Body of pancreas (tissue), 4 donors: ENCODE results near the gene EPB41. TPM values are rescaled to one million over a fixed set of nuclear protein-coding genes. Genes with fewer than 3 reads are reported as not detected.
"Not testable (repeated sequence)": the region's sequence is repeated elsewhere in the genome, so short reads cannot be mapped to it uniquely, and the experiment has no call there.

Experiments
- ATAC-seq: fragments of 150-250 bp; one replicate; pipeline ENCODE4 v1.9.1; 2016
- DNase-seq, 4 donors: peaks; one replicate each; pipeline ENCODE4 v3.0.0-alpha.2; 2019
- H3K27ac ChIP-seq, 4 donors: fragments of 200-600 bp; sonication (generic); 1 replicate in 3 of 4; 2 replicates in 1 of 4; pipeline versions ENCODE4 v1.5.1 to v1.6.1; 2016 to 2019; ENCODE audit warnings: mild to moderate bottlenecking in 1 of 4, mixed read lengths in 1 of 4, moderate library complexity in 1 of 4
- H3K27me3 ChIP-seq, 2 donors: fragments of 200-600 bp; sonication (generic); one replicate each; pipeline ENCODE4 v1.6.0; 2016; ENCODE audit warnings: mild to moderate bottlenecking in 1 of 2
- H3K36me3 ChIP-seq, 2 donors: fragments of 200-600 bp; sonication (generic); replicated peaks in 1 of 2; 2 replicates each; pipeline ENCODE4 v1.5.1; 2016; ENCODE audit warnings: low read depth in 2 of 2; ENCODE audit not compliant: insufficient read depth in 1 of 2
- H3K4me1 ChIP-seq: fragments of 200-600 bp; sonication (generic); one replicate; pipeline ENCODE4 v1.6.0; 2016
- H3K4me3 ChIP-seq, 2 donors: fragments of 200-600 bp; sonication (generic); 1 replicate in 1 of 2; 2 replicates in 1 of 2; pipeline ENCODE4 v1.5.1; 2016 to 2019
- H3K9me3 ChIP-seq, 3 donors: fragments of 200-600 bp; sonication (generic); 1 replicate in 2 of 3; 2 replicates in 1 of 3; pipeline ENCODE4 v1.5.1; 2016
- POLR2A ChIP-seq, 3 donors: fragments of 450-650 bp; IDR thresholded peaks; one replicate each; pipeline ENCODE4 v1.6.1; 2016; ENCODE audit warnings: antibody characterized with exemption in 3 of 3, mild to moderate bottlenecking in 2 of 3
- WGBS, 2 donors: methylation state at CpG; one replicate each; pipeline ENCODE4 v1.1.5; 2017; 5-methylcytosine and 5-hydroxymethylcytosine counted together
- intact Hi-C: fragments of 100-400 bp; cut with DNase I; formaldehyde crosslinking; loops from one replicate; pipeline ENCODE4 v1.15.1; 2023
- total RNA-seq, 2 donors: library from RNA; depleted of rRNA; stranded (reverse); fragments of >200 nt; gene quantifications; one replicate each; pipeline ENCODE4 v1.1.0, GENCODE V29; 2016
- TF ChIP-seq, protein P1 (sequence below), 7 experiments: fragments of 450-650 bp in 4 of 7; fragments of 200-600 bp in 3 of 7; sonication (generic) in 3 of 7; IDR thresholded peaks; one replicate each; pipeline ENCODE4 v1.5.1; 2016 to 2019; ENCODE audit warnings: antibody characterized with exemption in 7 of 7

The EPB41 gene
- total RNA-seq, 2 donors from 2014 or later: 45.8 to 54.7 TPM

DNA sequence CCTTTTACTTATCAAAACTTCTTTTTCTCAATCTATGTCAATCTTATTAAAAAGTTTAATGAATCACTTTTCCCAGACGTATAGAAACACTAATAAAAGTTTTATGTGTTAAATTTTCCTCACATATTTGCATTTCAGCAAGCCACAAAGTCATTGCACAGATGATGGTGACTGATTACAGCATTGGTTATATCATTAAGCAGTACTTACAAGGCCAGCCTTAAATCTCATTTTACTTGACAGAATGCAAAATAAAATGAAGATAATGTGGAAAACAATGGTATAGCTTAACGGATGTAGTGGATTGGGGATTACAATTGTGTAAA is 169.8 kb downstream of the EPB41 start:
- no peak overlapping the region for H3K4me3 ChIP-seq
- H3K27ac ChIP-seq: no peak overlapping the region
- no peak for ATAC-seq
- H3K27me3 ChIP-seq: no peaks in the 10 kb centered on the region
- DNase-seq: no peak
- H3K36me3 ChIP-seq: no peaks in the 10 kb centered on the region
- TF ChIP-seq, protein P1, sequence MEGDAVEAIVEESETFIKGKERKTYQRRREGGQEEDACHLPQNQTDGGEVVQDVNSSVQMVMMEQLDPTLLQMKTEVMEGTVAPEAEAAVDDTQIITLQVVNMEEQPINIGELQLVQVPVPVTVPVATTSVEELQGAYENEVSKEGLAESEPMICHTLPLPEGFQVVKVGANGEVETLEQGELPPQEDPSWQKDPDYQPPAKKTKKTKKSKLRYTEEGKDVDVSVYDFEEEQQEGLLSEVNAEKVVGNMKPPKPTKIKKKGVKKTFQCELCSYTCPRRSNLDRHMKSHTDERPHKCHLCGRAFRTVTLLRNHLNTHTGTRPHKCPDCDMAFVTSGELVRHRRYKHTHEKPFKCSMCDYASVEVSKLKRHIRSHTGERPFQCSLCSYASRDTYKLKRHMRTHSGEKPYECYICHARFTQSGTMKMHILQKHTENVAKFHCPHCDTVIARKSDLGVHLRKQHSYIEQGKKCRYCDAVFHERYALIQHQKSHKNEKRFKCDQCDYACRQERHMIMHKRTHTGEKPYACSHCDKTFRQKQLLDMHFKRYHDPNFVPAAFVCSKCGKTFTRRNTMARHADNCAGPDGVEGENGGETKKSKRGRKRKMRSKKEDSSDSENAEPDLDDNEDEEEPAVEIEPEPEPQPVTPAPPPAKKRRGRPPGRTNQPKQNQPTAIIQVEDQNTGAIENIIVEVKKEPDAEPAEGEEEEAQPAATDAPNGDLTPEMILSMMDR (IDR thresholded peaks at IDR 0.05): no peak
- no peak for TF ChIP-seq POLR2A (IDR thresholded peaks at IDR 0.05)
- H3K4me1 ChIP-seq: no peaks in the 10 kb centered on the region
- H3K9me3 ChIP-seq: no peaks in the 10 kb centered on the region
- WGBS, 2 donors: 71 to 81% methylated on average over 2 of the region's 2 CpGs
- intact Hi-C loops: no loop called here

DNA sequence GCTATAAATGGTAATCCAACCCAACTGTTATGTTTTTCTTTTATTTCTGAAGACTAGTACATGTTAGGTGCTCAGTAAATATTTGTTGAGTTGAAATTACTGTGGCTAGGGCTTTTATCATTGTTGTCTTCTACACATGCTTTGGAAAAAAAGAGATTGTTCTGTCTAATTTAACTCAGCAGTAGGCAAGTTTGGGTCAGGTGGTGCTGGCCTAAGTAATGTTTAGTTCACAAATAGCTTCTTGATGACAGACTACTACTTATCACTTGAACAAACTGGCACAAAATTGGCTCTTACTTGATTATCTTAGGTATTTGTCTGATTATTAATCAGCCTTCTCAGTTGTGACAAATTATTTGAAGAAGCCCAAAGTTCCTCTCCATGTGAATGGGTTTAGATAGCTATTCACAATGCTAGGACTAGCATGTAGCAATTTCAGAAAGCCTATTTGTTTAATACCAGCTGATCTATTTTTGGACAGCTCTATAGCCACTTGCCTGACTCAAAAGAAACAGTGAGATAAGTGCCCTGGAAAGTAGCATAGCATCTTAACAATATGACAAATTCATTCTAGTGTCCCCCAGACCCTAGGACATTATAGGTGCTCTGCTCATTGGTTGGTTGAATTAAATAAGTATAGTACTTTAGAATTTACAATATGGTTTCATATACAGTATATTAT is 176.7 kb downstream of the EPB41 start:
- Histone ChIP-seq H3K4me3 (no peak overlapping the region), H3K4me1 (no peaks in the 10 kb centered on the region), H3K27ac (no peak overlapping the region), H3K9me3 (no peaks in the 10 kb centered on the region), H3K27me3 (no peaks in the 10 kb centered on the region), H3K36me3 (no peaks in the 10 kb centered on the region)
- DNase-seq (no peak), ATAC-seq (no peak)
- no peak for TF ChIP-seq POLR2A (IDR thresholded peaks at IDR 0.05)
- TF ChIP-seq, protein P1 (IDR thresholded peaks at IDR 0.05): no peak
- intact Hi-C loops: no loop called here

DNA sequence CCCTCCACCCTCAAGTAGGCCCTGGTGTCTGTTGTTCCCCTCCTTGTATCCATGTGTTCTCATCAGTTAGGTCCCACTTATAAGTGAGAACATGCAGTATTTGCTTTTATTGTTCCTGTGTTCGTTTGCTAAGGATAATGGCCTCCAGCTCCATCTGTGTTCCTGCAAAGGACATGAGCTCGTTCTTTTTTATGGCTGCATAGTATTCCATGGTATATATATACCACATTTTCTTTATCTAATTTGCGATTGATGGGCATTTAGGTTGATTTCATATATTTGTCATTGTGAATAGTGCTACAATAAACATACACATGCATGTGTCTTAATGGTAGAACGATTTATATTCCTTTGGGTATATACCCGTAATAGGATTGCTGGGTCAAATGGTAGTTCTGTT is 178.3 kb downstream of the EPB41 start:
- not testable (repeated sequence) for H3K27ac ChIP-seq

DNA sequence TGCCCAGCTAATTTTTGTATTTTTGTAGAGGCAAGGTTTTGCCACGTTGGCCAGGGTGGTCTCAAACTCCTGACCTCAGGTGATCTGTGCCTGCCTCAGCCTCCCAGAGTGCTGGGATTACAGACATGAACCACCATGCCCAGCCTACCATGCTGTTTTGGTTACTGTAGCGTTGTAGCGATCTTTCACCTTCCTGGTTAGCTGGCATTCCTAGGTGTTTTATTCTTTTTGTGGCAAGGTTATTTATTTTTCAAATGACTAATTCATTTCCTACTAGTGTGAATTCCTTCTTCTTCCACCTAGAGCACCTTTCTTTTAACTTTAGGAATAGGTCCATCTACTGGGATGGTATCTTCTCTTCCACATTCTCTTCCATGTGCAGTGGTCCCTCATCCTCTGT is 180.1 kb downstream of the EPB41 start:
- no peaks in the 10 kb centered on the region for H3K4me1 ChIP-seq
- WGBS, 2 donors: 80 to 83% methylated on average over 3 of the region's 3 CpGs
- ATAC-seq (no peak), DNase-seq (no peak)
- H3K9me3 ChIP-seq: no peaks in the 10 kb centered on the region
- H3K27me3 ChIP-seq: no peaks in the 10 kb centered on the region
- TF ChIP-seq POLR2A (IDR thresholded peaks at IDR 0.05): no peak
- TF ChIP-seq, protein P1 (IDR thresholded peaks at IDR 0.05): no peak
- no peaks in the 10 kb centered on the region for H3K36me3 ChIP-seq
- no peak overlapping the region for H3K4me3 ChIP-seq
- H3K27ac ChIP-seq: no peak overlapping the region
- intact Hi-C loops: no loop called here

More for the DNA sequence above, 178.3 kb downstream of the EPB41 start:
- H3K9me3 ChIP-seq, intact Hi-C loops, H3K27me3 ChIP-seq, DNase-seq, H3K4me3 ChIP-seq, H3K4me1 ChIP-seq, H3K36me3 ChIP-seq, ATAC-seq: not testable (repeated sequence)
- 92 to 94% methylated on average over 5 of the region's 5 CpGs for WGBS, 2 donors

DNA sequence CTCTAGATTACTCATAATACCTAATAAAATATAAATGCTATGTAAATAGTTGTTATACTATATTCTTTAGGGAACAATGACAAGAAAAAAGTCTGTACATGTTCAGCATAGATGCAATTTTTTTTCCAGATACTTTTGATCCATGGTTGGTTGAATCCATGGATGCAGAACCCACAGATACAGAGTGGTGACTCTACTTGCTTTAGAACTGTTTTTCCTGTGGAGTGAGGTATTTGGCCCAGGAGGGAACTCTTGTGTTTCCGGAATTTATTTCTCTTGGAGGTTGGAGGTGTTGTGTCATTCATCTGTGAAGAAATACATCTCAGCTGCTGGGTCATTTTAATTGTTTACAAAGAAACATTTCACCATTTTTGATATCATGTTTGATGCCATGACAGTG is 180.6 kb downstream of the EPB41 start:
- no peak for TF ChIP-seq POLR2A (IDR thresholded peaks at IDR 0.05)
- TF ChIP-seq, protein P1 (IDR thresholded peaks at IDR 0.05): no peak
- no peak for DNase-seq
- Histone ChIP-seq H3K27ac (no peak overlapping the region), H3K4me3 (no peak overlapping the region), H3K4me1 (no peaks in the 10 kb centered on the region), H3K27me3 (no peaks in the 10 kb centered on the region), H3K36me3 (no peaks in the 10 kb centered on the region), H3K9me3 (no peaks in the 10 kb centered on the region)
- intact Hi-C loops: no loop called here
- WGBS, 2 donors: 84 to 85% methylated on average over 1 of the region's 1 CpG
- no peak for ATAC-seq
